Epithelial cell of esophagus (primary cell): Measurements from ENCODE around the gene RAB20.

Experiments used
- DNase-seq: peaks from one replicate; pipeline ENCODE4 v3.0.0; 2010; ENCODE audit warnings: low read depth
- H3K4me3 ChIP-seq: 2 replicates; pipeline ENCODE4 v1.5.1; 2011; ENCODE audit warnings: mild to moderate bottlenecking, low read length, control low read depth
- TF ChIP-seq, protein P1 (sequence below): IDR thresholded peaks from 2 replicates; pipeline ENCODE4 v1.5.1; 2011; ENCODE audit warnings: low read depth, mild to moderate bottlenecking, low read length, control low read depth, inconsistent platforms; ENCODE audit not compliant: insufficient read depth; ENCODE audit errors: missing control alignments

RAB20 gene

GRCh38 chr13:110484290-110485048 lies 77.1 kb downstream of the RAB20 start:
- H3K4me3 ChIP-seq: no peak overlapping the region
- TF ChIP-seq, protein P1, sequence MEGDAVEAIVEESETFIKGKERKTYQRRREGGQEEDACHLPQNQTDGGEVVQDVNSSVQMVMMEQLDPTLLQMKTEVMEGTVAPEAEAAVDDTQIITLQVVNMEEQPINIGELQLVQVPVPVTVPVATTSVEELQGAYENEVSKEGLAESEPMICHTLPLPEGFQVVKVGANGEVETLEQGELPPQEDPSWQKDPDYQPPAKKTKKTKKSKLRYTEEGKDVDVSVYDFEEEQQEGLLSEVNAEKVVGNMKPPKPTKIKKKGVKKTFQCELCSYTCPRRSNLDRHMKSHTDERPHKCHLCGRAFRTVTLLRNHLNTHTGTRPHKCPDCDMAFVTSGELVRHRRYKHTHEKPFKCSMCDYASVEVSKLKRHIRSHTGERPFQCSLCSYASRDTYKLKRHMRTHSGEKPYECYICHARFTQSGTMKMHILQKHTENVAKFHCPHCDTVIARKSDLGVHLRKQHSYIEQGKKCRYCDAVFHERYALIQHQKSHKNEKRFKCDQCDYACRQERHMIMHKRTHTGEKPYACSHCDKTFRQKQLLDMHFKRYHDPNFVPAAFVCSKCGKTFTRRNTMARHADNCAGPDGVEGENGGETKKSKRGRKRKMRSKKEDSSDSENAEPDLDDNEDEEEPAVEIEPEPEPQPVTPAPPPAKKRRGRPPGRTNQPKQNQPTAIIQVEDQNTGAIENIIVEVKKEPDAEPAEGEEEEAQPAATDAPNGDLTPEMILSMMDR: no peak
- no peak for DNase-seq

GRCh38 chr13:110483386-110483968 lies 78.0 kb downstream of the RAB20 start:
- no peak for DNase-seq
- TF ChIP-seq, protein P1: no peak
- H3K4me3 ChIP-seq: no peak overlapping the region

DNA sequence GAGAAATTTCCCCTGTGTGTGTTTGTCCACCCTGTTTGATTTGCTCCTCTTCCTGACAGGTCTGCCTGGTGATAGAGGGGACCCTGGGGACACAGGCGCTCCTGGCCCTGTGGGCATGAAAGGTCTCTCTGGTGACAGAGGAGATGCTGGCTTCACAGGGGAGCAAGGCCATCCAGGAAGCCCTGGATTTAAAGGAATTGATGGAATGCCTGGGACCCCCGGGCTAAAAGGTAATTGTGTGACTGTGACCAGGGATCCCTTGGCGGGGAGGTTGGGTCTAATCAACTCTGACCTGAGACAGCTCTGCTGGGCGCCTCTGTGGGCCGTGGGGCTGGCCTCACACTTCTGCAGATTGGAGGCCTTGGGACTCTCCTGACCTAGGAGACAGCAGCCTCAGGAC lies 81.4 kb downstream of the RAB20 start:
- TF ChIP-seq, protein P1: no peak
- H3K4me3 ChIP-seq: no peak overlapping the region
- DNase-seq: no peak

- TF ChIP-seq, protein P1: no peak
- DNase-seq: no peak
- H3K4me3 ChIP-seq: no peak overlapping the region
Observed at GRCh38 chr13:110479648-110480047, 81.9 kb downstream of the RAB20 start.

DNA sequence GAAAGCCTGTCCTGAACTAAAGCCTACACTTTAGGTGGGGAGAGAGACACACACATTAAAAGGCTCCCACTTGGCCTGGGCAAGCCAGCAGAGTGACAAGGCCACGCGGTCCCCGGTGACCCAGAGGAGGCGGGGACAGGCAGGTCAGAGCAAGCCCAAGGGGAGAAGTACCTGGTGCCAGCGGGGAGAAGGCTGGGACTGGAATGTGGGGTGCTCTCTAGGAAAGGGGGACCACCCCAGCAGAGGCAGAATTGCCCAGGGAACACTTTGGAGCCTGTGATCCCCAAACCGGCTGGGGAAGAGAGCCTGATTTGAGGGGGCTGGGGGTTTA lies 82.3 kb downstream of the RAB20 start:
- no peak overlapping the region for H3K4me3 ChIP-seq
- peak; percentile 17 for DNase-seq
- TF ChIP-seq, protein P1: no peak

DNA sequence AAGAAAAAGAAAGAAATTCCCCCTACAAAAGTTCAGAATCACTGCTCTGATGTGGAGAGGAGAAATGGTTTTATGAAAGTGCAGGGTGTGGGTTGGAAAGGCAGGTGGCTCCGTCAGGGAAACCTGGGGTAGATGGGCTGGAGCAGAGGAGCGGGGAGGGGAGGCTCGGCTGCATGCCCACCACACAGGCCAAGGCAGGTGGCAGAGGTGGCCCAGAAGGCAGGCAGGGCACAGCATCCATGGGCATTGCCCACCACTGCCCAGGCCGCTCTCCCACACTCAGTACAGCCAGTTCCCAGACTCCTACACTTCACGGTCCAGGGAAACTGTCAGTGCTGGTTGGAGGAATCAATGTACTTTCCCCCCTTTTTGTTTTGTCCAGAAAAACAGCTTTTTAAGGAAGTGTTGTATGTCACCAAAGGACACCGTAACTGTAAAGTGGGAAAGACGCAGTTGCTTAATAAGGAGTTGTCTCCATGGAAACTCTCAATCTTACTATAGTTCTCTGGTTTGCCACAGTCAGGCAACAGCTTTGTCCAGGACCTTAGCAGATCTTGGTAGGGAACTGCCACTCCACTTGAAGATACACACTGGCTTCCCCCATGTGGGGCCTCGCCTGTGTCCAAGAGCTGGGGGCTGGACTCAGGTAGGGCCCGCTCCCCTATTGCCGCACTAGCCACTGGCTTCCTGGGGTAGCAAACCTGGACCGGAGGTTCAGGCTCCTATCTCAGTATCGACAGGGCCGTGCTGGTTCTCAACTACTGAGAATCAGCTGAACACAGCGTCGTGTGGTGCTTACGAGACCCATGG lies 82.9 kb downstream of the RAB20 start:
- H3K4me3 ChIP-seq: no peak overlapping the region
- no peak for DNase-seq
- TF ChIP-seq, protein P1: no peak
